Endothelial cell of umbilical vein (primary cell): ENCODE data around the gene CYP1A2. TPM values are rescaled to one million over a fixed set of nuclear protein-coding genes. Genes with fewer than 3 reads are reported as not detected.

Experiments
- BruUV-seq: library from RNA; stranded (reverse); fragments of 400-500 nt; replicated peaks from 2 replicates; lab custom pipeline; 2021; lab: Mats Ljungman, UMichigan
- CTCF ChIA-PET: fragments of 300-600, 350-600 bp; sonication (Branson Sonifier 250); formaldehyde crosslinking; loops from one replicate; lab custom pipeline; 2021; ENCODE audit warnings: antibody characterized with exemption, inconsistent platforms; lab: Charles Lee
- POLR2A ChIA-PET: fragments of 300-600, 350-600 bp; sonication (Branson Sonifier 250); formaldehyde crosslinking; loops from one replicate; lab custom pipeline; 2021; ENCODE audit warnings: antibody characterized with exemption, inconsistent platforms; lab: Charles Lee
- DNase-seq: peaks from one replicate; pipeline ENCODE4 v3.0.0-alpha.2; 2011; ENCODE audit warnings: low read depth, low spot score
- FAIRE-seq: peaks from 2 replicates; lab custom pipeline; 2011; peaks lifted over from hg19 to GRCh38; lab: Jason Lieb, UNC
- H2AFZ ChIP-seq: 2 replicates; pipeline ENCODE4 v1.6.0; 2012; ENCODE audit warnings: low read depth, low read length, control low read depth, inconsistent platforms
- H3K27ac ChIP-seq: 2 replicates; pipeline ENCODE4 v1.5.1; 2011; ENCODE audit warnings: low read depth, mild to moderate bottlenecking, control low read depth, low read length, moderate library complexity; ENCODE audit not compliant: insufficient read depth
- H3K27me3 ChIP-seq, 2 experiments: 2 replicates each; pipeline versions ENCODE4 v1.6.0 to v1.6.1; 2011; ENCODE audit warnings: low read length in 2 of 2, mixed read lengths in 1 of 2; ENCODE audit not compliant: control insufficient read depth in 2 of 2, insufficient read depth in 2 of 2
- H3K36me3 ChIP-seq, 2 experiments: 2 replicates in 1 of 2; 3 replicates in 1 of 2; pipeline ENCODE4 v1.5.1; 2011; ENCODE audit warnings: low read length in 2 of 2, mild to moderate bottlenecking in 1 of 2, moderate library complexity in 1 of 2; ENCODE audit not compliant: control insufficient read depth in 2 of 2, insufficient read depth in 2 of 2; ENCODE audit errors: extremely low read depth in 1 of 2
- H3K4me1 ChIP-seq: 3 replicates; pipeline ENCODE4 v1.5.1; 2011; ENCODE audit warnings: mild to moderate bottlenecking, low read length; ENCODE audit not compliant: control insufficient read depth, insufficient read depth; ENCODE audit errors: extremely low read depth
- H3K4me2 ChIP-seq: 2 replicates; pipeline ENCODE4 v1.6.1; 2011; ENCODE audit warnings: low read length, control low read depth, mixed read lengths; ENCODE audit not compliant: insufficient read depth
- H3K4me3 ChIP-seq, 3 experiments: fragments of 200-600 bp in 1 of 3; sonication (generic), shearing (Covaris generic) in 1 of 3; replicated peaks in 1 of 3; 2 replicates each; pipeline ENCODE4 v1.5.1; 2011 to 2016; ENCODE audit warnings: control low read depth in 3 of 3, low read length in 3 of 3, mild to moderate bottlenecking in 2 of 3, inconsistent platforms in 1 of 3, low read depth in 1 of 3, moderate library complexity in 1 of 3; ENCODE audit not compliant: insufficient read depth in 1 of 3
- H3K79me2 ChIP-seq: 2 replicates; pipeline ENCODE4 v1.6.0; 2012; ENCODE audit warnings: low read length, inconsistent platforms; ENCODE audit not compliant: control insufficient read depth, insufficient read depth
- H3K9ac ChIP-seq: replicated peaks from 2 replicates; pipeline ENCODE3; 2011; ENCODE audit warnings: low read length, control low read depth; ENCODE audit not compliant: insufficient read depth; ENCODE audit errors: extremely low read depth
- H3K9me1 ChIP-seq: replicated peaks from 3 replicates; pipeline ENCODE4 v1.6.0; 2011; ENCODE audit warnings: mild to moderate bottlenecking, low read length; ENCODE audit not compliant: control insufficient read depth, insufficient read depth; ENCODE audit errors: extremely low read depth
- H3K9me3 ChIP-seq: replicated peaks from 2 replicates; pipeline ENCODE4 v1.5.1; 2012; ENCODE audit warnings: low read length, inconsistent platforms; ENCODE audit not compliant: control insufficient read depth, insufficient read depth
- H4K20me1 ChIP-seq: replicated peaks from 2 replicates; pipeline ENCODE3; 2011; ENCODE audit warnings: mild to moderate bottlenecking, low read length; ENCODE audit not compliant: control insufficient read depth, insufficient read depth; ENCODE audit errors: extremely low read depth
- CTCF ChIP-seq, 2 donors: IDR thresholded peaks; 1 replicate in 1 of 2; 2 replicates in 1 of 2; pipeline ENCODE4 v1.5.1; 2011; ENCODE audit warnings: low read length in 2 of 2, mild to moderate bottlenecking in 2 of 2, moderate library complexity in 2 of 2, control low read depth in 1 of 2, inconsistent platforms in 1 of 2, low read depth in 1 of 2; ENCODE audit not compliant: insufficient read depth in 1 of 2; ENCODE audit errors: extremely low read depth in 1 of 2
- EZH2 ChIP-seq: IDR thresholded peaks from 2 replicates; pipeline ENCODE4 v1.6.1; 2012; ENCODE audit warnings: borderline replicate concordance, low read depth, mild to moderate bottlenecking, moderate library complexity, low read length, inconsistent platforms; ENCODE audit not compliant: severe bottlenecking
- FOS ChIP-seq: IDR thresholded peaks from 2 replicates; pipeline ENCODE4 v1.6.1; 2011; ENCODE audit warnings: mild to moderate bottlenecking, low read length, moderate library complexity, borderline replicate concordance; ENCODE audit not compliant: insufficient read depth
- GATA2 ChIP-seq: IDR thresholded peaks from 2 replicates; pipeline ENCODE4 v1.7.0; 2011; ENCODE audit warnings: low read depth, mild to moderate bottlenecking, moderate library complexity, mixed read lengths, low read length; ENCODE audit not compliant: insufficient read length, insufficient read depth
- JUN ChIP-seq: IDR thresholded peaks from 2 replicates; pipeline ENCODE4 v1.6.1; 2011; ENCODE audit warnings: borderline replicate concordance, low read depth; ENCODE audit not compliant: insufficient read length, insufficient read depth
- POLR2A ChIP-seq: IDR thresholded peaks from 2 replicates; pipeline ENCODE4 v1.6.1; 2012; ENCODE audit warnings: low read depth, mild to moderate bottlenecking, control low read depth, low read length
- POLR2AphosphoS5 ChIP-seq: IDR thresholded peaks from 2 replicates; pipeline ENCODE4 v1.6.1; 2012; ENCODE audit warnings: low read depth, mild to moderate bottlenecking, control low read depth, low read length, moderate library complexity; ENCODE audit not compliant: insufficient read depth
- dilution Hi-C: fragments of 300-500 bp; cut with MboI; formaldehyde crosslinking; loops from one replicate; pipeline ENCODE4 v1.15.0; 2019; ENCODE audit warnings: low sequenced_read_pairs; ENCODE audit not compliant: extremely low pct_ligation_motif_present
- intact Hi-C: fragments of 100-400 bp; cut with micrococcal nuclease; formaldehyde crosslinking; loops from one replicate; pipeline ENCODE4 v1.10.0; 2022
- polyA plus RNA-seq, 4 experiments: library from polyadenylated mRNA; depleted of rRNA in 3 of 4; stranded (reverse) in 3 of 4; unstranded in 1 of 4; fragments of >200 nt; gene quantifications; 2 replicates each; pipeline versions ENCODE4 v1.2.1 to v1.2.3, GENCODE V29; 2011 to 2012; ENCODE audit warnings: missing spikeins in 1 of 4
- total RNA-seq: library from RNA; stranded (reverse); gene quantifications from 2 replicates; pipeline ENCODE4 v1.2.3, GENCODE V29; 2021

CYP1A2 gene
- total and polyA plus RNA-seq, 2 donors (not counting 3 experiments of a cell fraction or from before 2014, with no cell fraction given), result not detected

GRCh38 chr15:74775132-74775562 is 26.5 kb downstream of the CYP1A2 start:
- POLR2A ChIA-PET, result no interaction called here
- H3K4me1 ChIP-seq, result peaks cover 17% of the 10 kb centered on the region
- CTCF ChIA-PET, result interaction anchor here (1.6 to 1.9 kb wide), 2 partner anchors 140 to 175 kb away, joined by 4 to 5 read pairs; no protein-coding TSS in a partner anchor
- no peaks in the 10 kb centered on the region for H3K79me2 ChIP-seq
- BruUV-seq, result no TSS peak
- no peak overlapping the region for H2AFZ ChIP-seq
- dilution Hi-C loops, result no loop called here
- intact Hi-C loops, result loop anchor here (10.0 kb wide), 1 partner anchor 430 kb away; the partner anchor contains the start of gene C15orf39
- DNase-seq (no peak), FAIRE-seq (no peak)
- peaks cover 0 to under 1% of the 10 kb centered on the region in 2 experiments for H3K27me3 ChIP-seq
- H3K36me3 ChIP-seq, result no peaks in the 10 kb centered on the region
- no peaks in the 10 kb centered on the region for H4K20me1 ChIP-seq
- no peak overlapping the region for H3K27ac ChIP-seq
- H3K9me1 ChIP-seq, result no peaks in the 10 kb centered on the region
- H3K4me3 ChIP-seq, result no peak overlapping the region
- H3K9ac ChIP-seq, result no peak overlapping the region
- no peaks in the 10 kb centered on the region for H3K9me3 ChIP-seq
- H3K4me2 ChIP-seq, result no peak overlapping the region
- TF ChIP-seq CTCF (IDR thresholded peaks at IDR 0.05; ENCODE audit: extremely low read depth in 1 of 2, insufficient read depth in 1 of 2, low read depth in 1 of 2, low read length in 2 of 2) (no peak), EZH2 (no peak), GATA2 (no peak), FOS (no peak)

DNA sequence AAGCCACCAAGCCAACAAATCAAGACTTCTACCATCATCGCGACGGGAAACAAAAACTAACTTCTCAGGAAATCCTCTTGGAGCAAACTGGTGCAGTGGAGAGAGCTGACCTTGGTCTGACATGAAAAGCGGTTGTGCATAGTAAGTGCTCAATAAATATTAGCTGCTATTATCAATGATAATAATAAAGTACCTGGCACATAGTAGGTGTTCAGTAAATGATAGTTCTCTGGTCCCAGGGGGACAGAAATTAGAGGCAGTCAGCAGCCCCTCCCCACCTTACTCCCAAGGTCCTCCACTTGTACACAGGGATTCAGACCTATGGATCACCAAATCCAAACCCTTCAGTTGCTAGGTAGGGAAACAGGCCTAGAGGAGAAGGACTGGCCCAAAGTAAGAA is 27.2 kb downstream of the CYP1A2 start:
- FAIRE-seq (no peak), DNase-seq (no peak)
- Histone ChIP-seq H3K4me2 (no peak overlapping the region), H2AFZ (no peak overlapping the region), H3K4me1 (peaks cover 19% of the 10 kb centered on the region), H3K79me2 (no peaks in the 10 kb centered on the region), H3K36me3 (no peaks in the 10 kb centered on the region), H3K4me3 (no peak overlapping the region), H3K9me1 (no peaks in the 10 kb centered on the region), H3K9me3 (no peaks in the 10 kb centered on the region), H3K27ac (no peak overlapping the region), H4K20me1 (no peaks in the 10 kb centered on the region), H3K27me3 (no peaks in the 10 kb centered on the region), H3K9ac (no peak overlapping the region)
- intact Hi-C loops (loop anchor here (2.0 to 10.0 kb wide), 2 partner anchors 67 to 429 kb away; partner anchors contain the start of genes C15orf39 and ULK3), dilution Hi-C loops (no loop called here)
- no TSS peak for BruUV-seq
- CTCF ChIA-PET, result interaction anchor here (2.6 kb wide), 1 partner anchor 125 kb away, joined by 21 read pairs; no protein-coding TSS in a partner anchor
- POLR2A ChIA-PET, result no interaction called here
- TF ChIP-seq POLR2A (no peak), CTCF (IDR thresholded peaks at IDR 0.05; ENCODE audit: extremely low read depth in 1 of 2, insufficient read depth in 1 of 2, low read depth in 1 of 2, low read length in 2 of 2) (no peak), JUN (no peak), POLR2AphosphoS5 (no peak)
